NCI-H69 (cell line): ENCODE measurements around the gene FAM217B.
A peak's percentile ranks its signal among the peaks of the same experiment; 100 is the strongest.
"Not testable (repeated sequence)": the region's sequence is repeated elsewhere in the genome, so short reads cannot be mapped to it uniquely, and the experiment has no call there.

ENCODE experiments used
- DNase-seq: peaks from one replicate; lab custom pipeline; 2025; lab: John Stamatoyannopoulos, UW

FAM217B gene

GRCh38 chr20:59939052-59939878, 924 bp upstream of the FAM217B start:
- peak; percentile 1 for DNase-seq

DNA sequence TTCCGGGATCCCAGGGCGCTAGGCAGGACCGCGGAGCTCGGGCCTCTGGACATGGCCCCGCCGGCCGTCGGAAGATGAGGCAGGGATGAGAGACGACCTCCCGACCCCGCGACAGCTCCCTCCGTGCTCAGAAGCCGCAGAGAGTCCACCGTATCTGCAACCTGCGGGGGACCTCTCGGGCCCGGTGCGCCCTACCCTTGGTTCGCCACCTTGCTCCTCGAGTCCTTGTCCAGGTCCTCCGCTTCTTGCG, 385 bp upstream of the FAM217B start:
- no peak for DNase-seq

GRCh38 chr20:59940956-59941294, 736 bp downstream of the FAM217B start:
- DNase-seq = no peak

- DNase-seq = no peak
These were observed 2.1 kb downstream of the FAM217B start for GRCh38 chr20:59942245-59942644.

DNA sequence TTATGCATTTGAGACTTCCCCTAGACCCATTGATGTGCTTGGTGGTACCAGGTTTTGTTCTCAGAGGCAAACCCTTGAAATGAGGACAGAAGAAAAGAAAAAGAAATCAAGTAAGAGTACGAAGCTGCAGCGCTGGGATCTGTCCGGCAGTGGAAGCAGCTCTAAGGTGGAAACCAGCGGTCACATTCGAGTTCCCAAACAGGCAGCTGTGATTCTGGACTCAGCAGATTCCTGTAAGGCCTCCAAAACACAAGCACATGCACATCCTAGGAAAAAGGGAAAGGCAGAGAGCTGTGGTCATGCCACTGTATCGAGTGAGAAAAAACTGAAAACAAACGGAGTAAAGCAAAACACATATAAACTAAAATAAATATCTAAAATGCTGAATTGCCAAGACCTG, 4.5 kb downstream of the FAM217B start:
- DNase-seq = no peak

DNA sequence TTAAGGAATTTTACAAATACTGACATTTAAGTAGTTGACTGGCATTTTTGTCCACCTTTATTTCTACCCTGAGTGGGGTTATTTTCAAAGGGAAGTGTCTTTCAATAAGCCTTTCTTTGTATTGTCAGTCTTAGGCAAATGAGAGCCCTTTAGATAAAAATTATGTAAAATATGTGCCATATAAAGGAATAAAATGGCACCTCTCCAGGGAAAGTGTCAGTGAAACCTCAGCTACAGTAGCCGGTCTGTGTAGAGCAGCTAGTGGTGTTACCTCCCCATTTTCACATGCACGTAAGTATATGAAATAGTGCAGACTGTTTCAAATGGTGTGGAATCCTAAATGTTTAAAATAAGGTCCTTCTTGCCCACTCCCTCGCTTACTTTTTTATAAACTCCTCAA, 5.0 kb downstream of the FAM217B start:
- DNase-seq = no peak

DNA sequence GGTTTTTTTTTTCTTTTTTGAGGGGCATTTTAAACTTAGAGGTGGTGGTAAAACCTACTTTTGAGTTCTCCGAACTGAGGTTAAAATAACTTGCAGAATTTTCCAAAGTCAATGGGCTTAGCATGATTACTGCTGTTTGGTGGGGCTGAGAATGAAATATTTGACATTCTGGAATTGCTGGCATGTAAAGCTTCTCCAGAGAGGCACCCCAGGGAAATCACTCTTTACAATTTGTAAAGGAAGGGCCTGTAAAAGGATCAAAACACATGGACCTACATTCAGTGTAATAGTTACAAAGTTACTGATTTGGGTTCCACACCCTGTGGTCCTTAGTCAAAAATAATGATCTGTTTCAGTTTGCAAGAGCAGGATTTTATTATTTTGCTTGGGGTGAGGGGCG, 5.5 kb downstream of the FAM217B start:
- no peak for DNase-seq

DNA sequence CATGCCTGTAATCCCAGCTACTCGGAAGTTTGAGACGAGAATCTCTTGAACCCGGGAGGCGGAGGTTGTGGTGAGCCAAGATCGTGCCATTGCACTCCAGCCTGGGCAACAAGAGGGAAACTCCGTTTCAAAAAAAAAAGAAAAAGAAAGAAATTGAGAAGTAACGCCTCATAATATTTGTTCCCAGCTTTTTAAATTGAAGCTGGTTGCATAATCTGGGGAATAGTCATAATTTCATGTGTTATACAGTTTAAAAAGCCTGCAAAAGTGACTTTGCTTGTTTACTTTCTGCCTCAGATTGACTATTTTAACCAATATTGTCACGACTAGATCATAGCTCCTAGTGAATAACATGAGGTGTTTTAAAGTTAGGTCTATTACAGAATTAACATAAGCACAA, 7.2 kb downstream of the FAM217B start:
- DNase-seq = no peak

- DNase-seq = no peak
These were observed 8.0 kb downstream of the FAM217B start for GRCh38 chr20:59948212-59948611.

GRCh38 chr20:59948828-59949720, 8.9 kb downstream of the FAM217B start:
- DNase-seq = peak; percentile 46

DNA sequence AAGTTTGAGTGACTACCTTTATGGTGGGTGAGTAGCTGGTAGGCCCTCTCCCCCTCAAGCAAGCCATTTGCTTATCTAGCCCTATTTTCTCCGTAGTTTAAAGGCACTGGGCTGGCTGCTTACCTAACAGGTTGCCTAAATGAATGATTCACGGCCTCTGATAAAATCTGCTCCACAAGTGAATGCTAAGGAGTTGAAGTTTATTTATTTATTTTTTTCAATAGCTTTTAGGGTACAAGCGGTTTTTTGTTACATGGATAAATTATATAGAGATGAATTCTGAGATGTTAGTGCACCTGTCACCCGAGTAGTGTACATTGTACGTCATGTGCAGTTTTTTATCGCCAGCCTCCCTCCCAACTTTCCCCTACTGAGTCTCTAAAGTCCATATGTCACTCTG, 9.7 kb downstream of the FAM217B start:
- no peak for DNase-seq

GRCh38 chr20:59954718-59955117, 14.5 kb downstream of the FAM217B start:
- DNase-seq = no peak

DNA sequence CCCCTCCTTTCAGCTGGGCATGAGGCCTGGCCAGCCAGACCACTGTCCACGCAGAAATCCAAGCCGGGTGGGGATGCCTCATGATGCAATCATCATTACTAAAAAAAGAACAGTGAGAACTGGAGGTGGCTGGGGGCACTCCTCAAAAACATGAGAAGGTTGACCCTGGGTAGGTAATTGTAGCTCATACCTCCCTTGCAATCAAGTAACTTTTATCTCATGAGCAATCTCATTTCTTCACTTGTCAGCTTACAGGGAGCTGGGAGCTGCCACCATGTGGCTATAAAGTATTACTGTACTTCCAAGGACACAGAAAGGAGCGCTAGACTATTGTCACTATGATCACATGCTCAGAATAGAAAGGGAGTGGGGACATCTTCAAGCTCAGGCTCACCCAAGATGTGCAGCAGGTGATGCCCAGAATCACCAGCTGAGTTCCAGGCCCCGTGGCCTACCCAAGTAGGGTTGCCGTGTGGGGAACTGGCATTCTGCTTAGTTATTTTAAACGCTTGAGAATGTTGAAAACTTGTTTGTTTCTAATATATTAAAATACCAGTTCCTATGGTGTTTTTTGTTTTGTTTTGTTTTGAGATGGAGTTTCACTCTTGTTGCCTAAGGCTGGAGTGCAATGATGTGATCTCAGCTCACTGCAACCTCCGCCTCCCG, 15.1 kb downstream of the FAM217B start:
- DNase-seq = peak; percentile 21

DNA sequence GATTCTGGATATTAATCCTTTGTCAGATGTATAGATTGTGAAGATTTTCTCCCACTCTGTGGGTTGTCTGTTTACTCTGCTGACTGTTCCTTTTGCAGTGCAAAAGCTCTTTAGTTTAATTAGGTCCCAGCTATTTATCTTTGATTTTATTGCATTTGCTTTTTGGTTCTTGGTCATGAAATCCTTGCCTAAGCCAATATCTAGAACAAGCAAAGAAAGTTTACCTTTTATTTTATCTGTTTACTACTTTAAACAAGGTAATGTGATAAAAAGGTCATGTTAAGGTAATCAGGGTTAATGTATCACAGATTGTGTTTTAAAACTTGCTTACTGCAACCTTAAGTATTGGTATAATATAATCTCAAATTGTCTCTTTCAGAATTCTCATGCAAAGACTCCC, 17.4 kb downstream of the FAM217B start:
- not testable (repeated sequence) for DNase-seq

DNA sequence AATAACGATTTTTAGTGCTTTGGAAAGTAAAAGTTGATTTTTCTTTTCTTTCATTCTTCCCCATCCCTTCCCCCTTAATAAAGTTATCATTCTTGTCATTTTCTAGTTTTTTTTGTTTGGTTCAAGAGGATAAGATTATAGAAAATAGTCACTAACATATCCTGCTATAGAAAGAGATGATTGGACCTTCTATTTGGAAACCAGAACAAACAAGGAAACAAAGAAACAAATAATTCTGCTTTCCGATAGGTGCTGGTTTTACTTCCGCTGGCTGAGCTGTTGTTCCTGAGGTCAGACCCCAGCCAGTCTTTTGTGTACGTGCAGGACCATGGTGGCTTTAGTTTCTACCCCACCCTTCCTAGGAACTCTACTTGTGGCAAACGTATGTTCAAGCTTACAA, 17.9 kb downstream of the FAM217B start, which contains the start of gene CDH26:
Gene CDH26 (plus strand): TSS at position 301 of the 400 bp plus-strand sequence. CDS start 304 bp downstream, outside the sequence.
- no peak for DNase-seq

DNA sequence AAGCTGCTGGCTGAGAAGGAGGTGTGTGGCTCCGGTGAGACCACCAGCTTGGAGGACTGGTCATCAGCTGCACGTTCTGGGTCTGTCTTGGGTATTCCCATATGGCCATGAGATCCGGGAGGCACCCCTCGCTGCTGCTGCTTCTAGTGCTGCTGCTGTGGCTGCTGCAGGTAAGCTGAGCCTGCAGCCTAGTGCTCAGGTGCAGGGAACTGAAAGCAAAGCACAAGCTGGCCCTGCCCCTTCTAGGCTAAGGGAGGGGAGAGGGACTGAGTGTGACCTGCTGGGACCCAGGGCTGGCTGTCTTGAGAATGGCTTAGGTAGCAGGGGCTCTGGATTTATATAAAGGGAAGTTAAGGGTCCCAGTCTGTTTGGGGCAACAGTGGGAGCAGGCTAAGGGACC, 18.4 kb downstream of the FAM217B start:
- no peak for DNase-seq

DNA sequence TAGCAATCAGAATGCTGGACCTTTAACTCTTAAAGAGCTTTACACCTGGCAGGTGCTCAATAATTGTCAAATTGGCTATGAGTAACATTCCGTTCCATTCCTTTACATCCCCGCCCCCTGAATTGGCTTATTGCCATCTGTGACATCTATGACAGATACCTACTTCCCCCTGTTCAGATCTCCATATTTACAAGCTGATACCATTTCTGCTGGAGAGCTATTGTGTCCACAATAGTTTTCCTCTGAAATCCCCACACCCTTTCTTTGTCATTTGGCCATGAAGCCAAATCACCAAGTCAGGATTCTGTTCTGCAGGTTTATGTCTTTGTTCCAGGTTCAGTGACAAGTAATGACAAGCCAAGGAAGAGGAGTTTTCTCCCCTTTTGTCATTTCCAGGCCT, 21.2 kb downstream of the FAM217B start:
- no peak for DNase-seq

GRCh38 chr20:59962155-59962554, 22.0 kb downstream of the FAM217B start:
- no peak for DNase-seq

GRCh38 chr20:59966428-59966827, 26.2 kb downstream of the FAM217B start:
- no peak for DNase-seq

GRCh38 chr20:59971428-59971827, 31.2 kb downstream of the FAM217B start:
- no peak for DNase-seq

DNA sequence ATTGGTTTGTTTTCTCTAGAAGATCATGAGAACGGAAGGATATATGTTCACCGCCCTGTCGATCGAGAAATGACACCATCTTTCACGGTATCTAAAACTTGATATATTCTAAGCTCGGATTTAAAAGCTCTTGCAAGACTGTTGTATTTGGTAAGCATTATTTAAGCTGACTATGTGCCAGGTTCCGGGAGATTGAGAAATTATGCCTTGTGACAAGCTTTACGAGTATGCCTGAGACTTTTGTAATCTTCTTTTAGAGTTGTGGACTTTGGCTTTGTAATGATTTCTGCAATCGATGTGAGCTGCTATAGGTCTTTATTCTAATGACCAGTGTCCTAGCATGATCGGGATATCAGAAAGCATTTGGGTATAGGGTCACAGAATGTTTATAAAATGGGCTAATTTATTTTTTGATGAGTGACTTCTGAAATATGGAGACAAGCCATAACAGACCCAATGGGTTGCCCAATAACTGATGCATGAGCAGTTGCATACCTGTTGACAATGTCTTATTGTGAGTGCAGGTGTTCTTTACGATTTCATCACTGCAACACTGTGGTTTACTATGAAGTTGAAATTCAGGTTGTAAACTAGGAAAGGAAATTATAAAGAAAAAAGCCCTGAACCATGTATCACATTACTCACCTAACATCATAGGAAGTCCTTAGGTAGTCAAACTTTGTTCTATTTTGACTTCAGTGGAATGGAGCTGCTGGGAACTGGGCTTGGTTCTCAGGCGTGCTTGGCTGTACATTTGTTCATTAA, 32.0 kb downstream of the FAM217B start:
- no peak for DNase-seq

GRCh38 chr20:59976156-59976782, 36.1 kb downstream of the FAM217B start:
- no peak for DNase-seq
